MCF 10A (cell line): ENCODE data around the gene ANLN. TPM values are rescaled to one million over a fixed set of nuclear protein-coding genes. Genes with fewer than 3 reads are reported as not detected.
"Not testable (repeated sequence)": the region's sequence is repeated elsewhere in the genome, so short reads cannot be mapped to it uniquely, and the experiment has no call there.

ENCODE experiments used
- BruUV-seq: library from RNA; stranded (reverse); fragments of 400-500 nt; replicated peaks from 2 replicates; lab custom pipeline; 2021; lab: Mats Ljungman, UMichigan
- CTCF ChIA-PET: fragments of 300-600 bp; sonication (Branson Sonifier 250); formaldehyde crosslinking; extraction: SDS; loops from one replicate; lab custom pipeline; 2021; ENCODE audit warnings: antibody characterized with exemption, inconsistent platforms; lab: Yijun Ruan, JAX
- POLR2A ChIA-PET: fragments of 300-600, 350-650 bp; sonication (Branson Sonifier 250); formaldehyde crosslinking; extraction: SDS; loops from one replicate; lab custom pipeline; 2020; ENCODE audit warnings: antibody characterized with exemption, inconsistent platforms; lab: Yijun Ruan, JAX
- DNase-seq: peaks from one replicate; pipeline ENCODE4 v3.0.0-alpha.2; 2018; ENCODE audit not compliant: unreplicated experiment
- H3K27ac Mint-ChIP-seq: one replicate; pipeline ENCODE4 v1.8.0; 2022; ENCODE audit warnings: mild to moderate bottlenecking, low read depth, mixed read lengths; ENCODE audit not compliant: unreplicated experiment
- H3K27me3 Mint-ChIP-seq: one replicate; pipeline ENCODE4 v1.8.0; 2022; ENCODE audit warnings: mixed read lengths; ENCODE audit not compliant: insufficient read depth, unreplicated experiment
- H3K36me3 Mint-ChIP-seq: one replicate; pipeline ENCODE4 v1.8.0; 2022; ENCODE audit warnings: mild to moderate bottlenecking, moderate library complexity, mixed read lengths; ENCODE audit not compliant: insufficient read depth, unreplicated experiment
- H3K4me1 Mint-ChIP-seq: one replicate; pipeline ENCODE4 v1.8.0; 2022; ENCODE audit warnings: mixed read lengths; ENCODE audit not compliant: insufficient read depth, unreplicated experiment
- H3K4me3 Mint-ChIP-seq: one replicate; pipeline ENCODE4 v1.8.0; 2022; ENCODE audit warnings: mild to moderate bottlenecking, moderate library complexity, mixed read lengths; ENCODE audit not compliant: unreplicated experiment
- H3K9me3 Mint-ChIP-seq: one replicate; pipeline ENCODE4 v1.8.0; 2022; ENCODE audit warnings: mixed read lengths; ENCODE audit not compliant: unreplicated experiment
- intact Hi-C: fragments of 100-400 bp; cut with micrococcal nuclease; formaldehyde crosslinking; loops from 2 replicates; pipeline ENCODE4 v1.14.1; 2022
- total RNA-seq: library from RNA; stranded (reverse); gene quantifications from 2 replicates; pipeline ENCODE4 v1.2.3, GENCODE V29; 2022
- TF ChIP-seq, protein P1 (sequence below): fragments of 200-600 bp; IDR thresholded peaks from one replicate; pipeline ENCODE4 v1.8.0; 2022; ENCODE audit warnings: antibody characterized with exemption, mild to moderate bottlenecking; ENCODE audit not compliant: unreplicated experiment

Gene ANLN
- total RNA-seq, 1 experiment from 2014 or later = 104 TPM

DNA sequence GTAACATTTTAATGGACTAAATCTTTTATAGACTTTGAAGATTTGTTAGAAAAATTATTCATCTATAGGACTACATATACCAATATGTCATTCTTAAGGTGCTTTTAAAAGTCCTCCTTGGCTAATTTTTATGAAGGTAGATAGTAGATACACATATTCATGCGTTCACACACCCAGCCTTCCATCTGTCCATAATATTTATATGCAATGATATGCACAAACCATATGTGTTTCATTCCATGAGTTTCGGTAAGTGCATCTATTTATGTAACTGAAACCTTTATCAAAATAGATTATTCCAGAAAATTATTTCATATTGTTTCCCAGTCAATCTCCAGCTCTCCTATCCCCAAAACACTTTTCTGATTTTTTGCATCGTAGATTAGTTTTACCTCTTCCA is 101.7 kb downstream of the ANLN start:
- H3K9me3 Mint-ChIP-seq = no peaks in the 10 kb centered on the region
- no peak overlapping the region for H3K4me3 Mint-ChIP-seq
- DNase-seq = no peak
- no peak overlapping the region for H3K27ac Mint-ChIP-seq
- intact Hi-C loops = no loop called here
- TF ChIP-seq, protein P1, sequence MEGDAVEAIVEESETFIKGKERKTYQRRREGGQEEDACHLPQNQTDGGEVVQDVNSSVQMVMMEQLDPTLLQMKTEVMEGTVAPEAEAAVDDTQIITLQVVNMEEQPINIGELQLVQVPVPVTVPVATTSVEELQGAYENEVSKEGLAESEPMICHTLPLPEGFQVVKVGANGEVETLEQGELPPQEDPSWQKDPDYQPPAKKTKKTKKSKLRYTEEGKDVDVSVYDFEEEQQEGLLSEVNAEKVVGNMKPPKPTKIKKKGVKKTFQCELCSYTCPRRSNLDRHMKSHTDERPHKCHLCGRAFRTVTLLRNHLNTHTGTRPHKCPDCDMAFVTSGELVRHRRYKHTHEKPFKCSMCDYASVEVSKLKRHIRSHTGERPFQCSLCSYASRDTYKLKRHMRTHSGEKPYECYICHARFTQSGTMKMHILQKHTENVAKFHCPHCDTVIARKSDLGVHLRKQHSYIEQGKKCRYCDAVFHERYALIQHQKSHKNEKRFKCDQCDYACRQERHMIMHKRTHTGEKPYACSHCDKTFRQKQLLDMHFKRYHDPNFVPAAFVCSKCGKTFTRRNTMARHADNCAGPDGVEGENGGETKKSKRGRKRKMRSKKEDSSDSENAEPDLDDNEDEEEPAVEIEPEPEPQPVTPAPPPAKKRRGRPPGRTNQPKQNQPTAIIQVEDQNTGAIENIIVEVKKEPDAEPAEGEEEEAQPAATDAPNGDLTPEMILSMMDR = no peak
- ChIA-PET POLR2A (interaction anchor here (0.9 kb wide), 1 partner anchor 180 kb away, joined by 5 read pairs; no protein-coding TSS in a partner anchor), CTCF (interaction anchor here (0.6 to 8.7 kb wide), 9 partner anchors 8 to 708 kb away, joined by 3 to 157 read pairs (median 9); no protein-coding TSS in a partner anchor)
- H3K36me3 Mint-ChIP-seq = no peaks in the 10 kb centered on the region
- no TSS peak for BruUV-seq
- H3K4me1 Mint-ChIP-seq = peaks cover 24% of the 10 kb centered on the region
- no peaks in the 10 kb centered on the region for H3K27me3 Mint-ChIP-seq

- peak overlapping the region; percentile 80 for H3K27ac Mint-ChIP-seq
- intact Hi-C loops = no loop called here
These were observed 106.9 kb downstream of the ANLN start for GRCh38 chr7:36496576-36496975.

DNA sequence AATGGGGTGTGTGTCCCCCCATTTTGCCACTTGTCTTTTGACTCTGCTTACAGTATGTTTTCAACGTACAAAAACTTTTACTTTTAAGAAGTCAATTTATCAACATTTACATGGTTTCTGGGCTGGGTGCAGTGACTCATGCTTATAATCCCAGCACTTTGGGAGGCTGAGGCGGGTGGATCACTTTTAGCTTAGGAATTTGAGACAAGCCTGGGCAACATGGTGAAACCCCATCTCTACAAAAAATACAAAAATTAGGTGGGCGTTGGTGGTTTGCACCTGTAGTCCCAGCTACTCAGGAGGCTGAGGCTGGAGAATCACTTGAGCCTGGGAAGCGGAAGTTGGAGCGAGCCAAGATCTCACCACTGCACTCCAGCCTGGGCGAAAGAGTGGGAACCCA is 107.5 kb downstream of the ANLN start:
- not testable (repeated sequence) for BruUV-seq

More at GRCh38 chr7:36496576-36496975, 106.9 kb downstream of the ANLN start:
- BruUV-seq = no TSS peak
- TF ChIP-seq, protein P1 = no peak
- ChIA-PET POLR2A (interaction anchor here (0.6 to 1.3 kb wide), 2 partner anchors 93 to 162 kb away, joined by 3 to 4 read pairs; no protein-coding TSS in a partner anchor), CTCF (interaction anchor here (0.7 to 3.6 kb wide), 9 partner anchors 9 to 708 kb away, joined by 3 to 15 read pairs (median 3); no protein-coding TSS in a partner anchor)
- no peaks in the 10 kb centered on the region for H3K27me3 Mint-ChIP-seq
- peaks cover 29% of the 10 kb centered on the region for H3K4me1 Mint-ChIP-seq
- no peaks in the 10 kb centered on the region for H3K36me3 Mint-ChIP-seq
- peak; percentile 17 for DNase-seq
- no peak overlapping the region for H3K4me3 Mint-ChIP-seq
- H3K9me3 Mint-ChIP-seq = no peaks in the 10 kb centered on the region

GRCh38 chr7:36497775-36498174 is 108.1 kb downstream of the ANLN start:
- POLR2A ChIA-PET = interaction anchor here (1.1 to 1.6 kb wide), 3 partner anchors 57 to 173 kb away, joined by 3 to 5 read pairs (median 4); no protein-coding TSS in a partner anchor
- intact Hi-C loops = no loop called here
- peak; percentile 16 for DNase-seq
- Mint-ChIP-seq H3K27ac (peak overlapping the region; percentile 80), H3K27me3 (no peaks in the 10 kb centered on the region), H3K4me3 (peak overlapping the region; percentile 31), H3K4me1 (peaks cover 29% of the 10 kb centered on the region), H3K9me3 (no peaks in the 10 kb centered on the region), H3K36me3 (no peaks in the 10 kb centered on the region)
- CTCF ChIA-PET = interaction anchor here (0.6 to 3.6 kb wide), 6 partner anchors 9 to 707 kb away, joined by 3 to 15 read pairs (median 4); no protein-coding TSS in a partner anchor
- BruUV-seq = no TSS peak
- TF ChIP-seq, protein P1 = no peak

More for the DNA sequence above, 107.5 kb downstream of the ANLN start:
- peak; percentile 68 for DNase-seq
- POLR2A ChIA-PET = interaction anchor here (1.1 to 1.3 kb wide), 2 partner anchors 56 to 162 kb away, joined by 3 to 4 read pairs; no protein-coding TSS in a partner anchor
- H3K4me3 Mint-ChIP-seq = peak overlapping the region; percentile 31
- H3K36me3 Mint-ChIP-seq, intact Hi-C loops, H3K27me3 Mint-ChIP-seq, H3K9me3 Mint-ChIP-seq: not testable (repeated sequence)
- peaks cover 29% of the 10 kb centered on the region for H3K4me1 Mint-ChIP-seq
- CTCF ChIA-PET = interaction anchor here (0.7 to 3.6 kb wide), 7 partner anchors 9 to 707 kb away, joined by 3 to 15 read pairs (median 4); no protein-coding TSS in a partner anchor
- H3K27ac Mint-ChIP-seq = peak overlapping the region; percentile 80

Other genes starting within 250 kb of the ANLN start
- gene EEPD1, start 236.6 kb upstream of the ANLN start, total RNA-seq = 0.37 and 0.70 TPM in 2 replicates